KMS-11 (cell line): ENCODE results near the gene PARP8.
"Not testable (repeated sequence)": the region's sequence is repeated elsewhere in the genome, so short reads cannot be mapped to it uniquely, and the experiment has no call there.

ENCODE experiments used
- H2AFZ ChIP-seq: fragments of 200-600 bp; sonication (generic); 2 replicates; pipeline ENCODE4 v1.6.1; 2016; ENCODE audit warnings: antibody characterized with exemption, mixed run types, low read depth
- H3K27ac ChIP-seq: fragments of 200-600 bp; sonication (generic); 2 replicates; pipeline ENCODE4 v1.6.1; 2016; ENCODE audit warnings: mild to moderate bottlenecking, mixed run types
- H3K27me3 ChIP-seq: fragments of 200-600 bp; sonication (generic); 2 replicates; pipeline ENCODE4 v1.6.1; 2017; ENCODE audit warnings: mild to moderate bottlenecking, low read depth, mixed run types, moderate library complexity; ENCODE audit not compliant: insufficient read depth
- H3K36me3 ChIP-seq: fragments of 200-600 bp; sonication (generic); 2 replicates; pipeline ENCODE4 v1.6.1; 2017; ENCODE audit warnings: mild to moderate bottlenecking, mixed run types; ENCODE audit not compliant: insufficient read depth
- H3K4me1 ChIP-seq: fragments of 200-600 bp; sonication (generic); 2 replicates; pipeline ENCODE4 v1.6.1; 2016; ENCODE audit warnings: mild to moderate bottlenecking, low read depth, mixed run types; ENCODE audit not compliant: poor library complexity, severe bottlenecking
- H3K4me2 ChIP-seq: fragments of 200-600 bp; sonication (generic); 2 replicates; pipeline ENCODE4 v1.7.0; 2016; ENCODE audit warnings: mild to moderate bottlenecking, mixed run types
- H3K4me3 ChIP-seq: fragments of 200-600 bp; sonication (generic); IDR thresholded peaks from 2 replicates; pipeline ENCODE4 v1.6.1; 2017; ENCODE audit warnings: low read depth, low read length, mixed read lengths; ENCODE audit not compliant: insufficient read depth
- H3K79me2 ChIP-seq: fragments of 200-600 bp; sonication (generic); 2 replicates; pipeline ENCODE4 v1.6.1; 2016; ENCODE audit warnings: low read depth, mixed run types; ENCODE audit not compliant: insufficient read depth
- H3K9ac ChIP-seq: fragments of 200-600 bp; sonication (generic); 2 replicates; pipeline ENCODE4 v1.6.1; 2016; ENCODE audit warnings: mild to moderate bottlenecking, mixed run types
- H4K20me1 ChIP-seq: fragments of 200-600 bp; sonication (generic); 2 replicates; pipeline ENCODE4 v1.6.1; 2016; ENCODE audit warnings: mild to moderate bottlenecking, mixed run types; ENCODE audit not compliant: insufficient read depth
- CTCF ChIP-seq: fragments of 200-600 bp; sonication (generic); conservative IDR thresholded peaks from 2 replicates; pipeline ENCODE4 v1.6.1; 2017; ENCODE audit warnings: low read depth, mild to moderate bottlenecking, antibody characterized with exemption, low read length, moderate library complexity, mixed read lengths

Gene PARP8

GRCh38 chr5:50770441-50770840 lies 104.0 kb downstream of the PARP8 start:
- no peaks in the 10 kb centered on the region for H4K20me1 ChIP-seq
- H3K9ac ChIP-seq, result no peak overlapping the region
- peaks cover 14% of the 10 kb centered on the region for H3K4me1 ChIP-seq
- H3K4me2 ChIP-seq, result no peak overlapping the region
- TF ChIP-seq CTCF, result no peak
- H2AFZ ChIP-seq, result no peak overlapping the region
- H3K27ac ChIP-seq, result no peak overlapping the region
- no peaks in the 10 kb centered on the region for H3K36me3 ChIP-seq
- H3K27me3 ChIP-seq, result no peaks in the 10 kb centered on the region
- H3K4me3 ChIP-seq, result no peak overlapping the region
- H3K79me2 ChIP-seq, result no peaks in the 10 kb centered on the region

- H3K36me3 ChIP-seq, H3K27ac ChIP-seq, H3K79me2 ChIP-seq, H2AFZ ChIP-seq, H3K27me3 ChIP-seq, H3K4me1 ChIP-seq, H3K4me2 ChIP-seq, H3K9ac ChIP-seq, H4K20me1 ChIP-seq, H3K4me3 ChIP-seq: not testable (repeated sequence)
These were observed 108.2 kb downstream of the PARP8 start for GRCh38 chr5:50774446-50775175.

- Histone ChIP-seq H3K79me2 (no peaks in the 10 kb centered on the region), H3K4me2 (no peak overlapping the region), H3K4me3 (no peak overlapping the region), H3K4me1 (no peaks in the 10 kb centered on the region), H2AFZ (no peak overlapping the region), H4K20me1 (no peaks in the 10 kb centered on the region), H3K36me3 (no peaks in the 10 kb centered on the region), H3K27ac (no peak overlapping the region), H3K9ac (no peak overlapping the region), H3K27me3 (no peaks in the 10 kb centered on the region)
- TF ChIP-seq CTCF, result no peak
These were observed 119.6 kb downstream of the PARP8 start for GRCh38 chr5:50786073-50786472.

GRCh38 chr5:50791813-50792212 lies 125.4 kb downstream of the PARP8 start:
- no peak for TF ChIP-seq CTCF
- H3K36me3 ChIP-seq, result 0 out of 2 replicates have a peak, but pooled peaks cover 2% of the 10 kb centered on the region
- no peak overlapping the region for H3K9ac ChIP-seq
- no peak overlapping the region for H3K4me2 ChIP-seq
- no peaks in the 10 kb centered on the region for H3K27me3 ChIP-seq
- H3K4me1 ChIP-seq, result no peaks in the 10 kb centered on the region
- H3K79me2 ChIP-seq, result no peaks in the 10 kb centered on the region
- H3K27ac ChIP-seq, result no peak overlapping the region
- H4K20me1 ChIP-seq, result no peaks in the 10 kb centered on the region
- no peak overlapping the region for H2AFZ ChIP-seq
- no peak overlapping the region for H3K4me3 ChIP-seq

- Histone ChIP-seq H3K4me1 (no peaks in the 10 kb centered on the region), H3K4me2 (no peak overlapping the region), H3K27ac (no peak overlapping the region), H3K79me2 (no peaks in the 10 kb centered on the region), H3K4me3 (no peak overlapping the region), H3K9ac (no peak overlapping the region), H4K20me1 (no peaks in the 10 kb centered on the region), H2AFZ (no peak overlapping the region), H3K36me3 (0 out of 2 replicates have a peak, but pooled peaks cover 2% of the 10 kb centered on the region), H3K27me3 (no peaks in the 10 kb centered on the region)
- TF ChIP-seq CTCF, result no peak
These were observed 126.4 kb downstream of the PARP8 start for GRCh38 chr5:50792843-50793242.
